Loucy (cell line): ENCODE data around the gene FRMD4A.

Source experiments
- CTCF ChIP-seq: fragments of 200-600 bp; sonication (generic); conservative IDR thresholded peaks from 2 replicates; pipeline ENCODE4 v1.5.1; 2014; ENCODE audit warnings: mild to moderate bottlenecking, antibody characterized with exemption, low read length
- EZH2phosphoT487 ChIP-seq: fragments of 200-600 bp; IDR thresholded peaks from 2 replicates; pipeline ENCODE4 v1.6.1; 2018; ENCODE audit warnings: antibody characterized with exemption, mild to moderate bottlenecking, moderate library complexity, borderline replicate concordance

GRCh38 chr10:14360515-14360914, 29.8 kb upstream of the FRMD4A start:
- TF ChIP-seq CTCF (no peak), EZH2phosphoT487 (no peak)
